ENCODE results near the gene MAGI2.

- TF ChIP-seq EZH2phosphoT487 (IDR thresholded peaks at IDR 0.05; ENCODE audit: borderline replicate concordance) (no peak), CTCF (conservative IDR thresholded peaks at IDR 0.05; ENCODE audit: low read length) (no peak)
Observed at GRCh38 chr7:78747592-78747991, 705.9 kb downstream of the MAGI2 start.

All from Loucy (cell line).